Suprapubic skin (tissue), 4 donors: ENCODE data around the gene TJP3. TPM values are rescaled to one million over a fixed set of nuclear protein-coding genes. Genes with fewer than 3 reads are reported as not detected.

ENCODE experiments used
- DNase-seq, 2 donors: peaks; one replicate each; pipeline ENCODE4 v3.0.0-alpha.2; 2019; ENCODE audit warnings: low spot score in 2 of 2
- H3K27ac ChIP-seq: fragments of 200-600 bp; sonication (generic); one replicate; pipeline ENCODE4 v1.5.1; 2019
- H3K27me3 ChIP-seq: fragments of 200-600 bp; sonication (generic); one replicate; pipeline ENCODE4 v1.5.1; 2019
- H3K36me3 ChIP-seq: fragments of 200-600 bp; sonication (generic); one replicate; pipeline ENCODE4 v1.5.1; 2019
- H3K4me1 ChIP-seq: fragments of 200-600 bp; sonication (generic); one replicate; pipeline ENCODE4 v1.5.1; 2019
- H3K4me3 ChIP-seq: fragments of 200-600 bp; sonication (generic); one replicate; pipeline ENCODE4 v1.5.1; 2019; ENCODE audit warnings: mild to moderate bottlenecking
- H3K9me3 ChIP-seq: fragments of 200-600 bp; sonication (generic); one replicate; pipeline ENCODE4 v1.5.1; 2019
- EP300 ChIP-seq: sonication (generic); formaldehyde crosslinking; IDR thresholded peaks from one replicate; pipeline ENCODE4 v1.6.1; 2017; ENCODE audit warnings: antibody characterized with exemption
- POLR2A ChIP-seq, 2 donors: fragments of 450-650 bp; IDR thresholded peaks; one replicate each; pipeline ENCODE4 v1.6.1; 2017; ENCODE audit warnings: antibody characterized with exemption in 2 of 2, mild to moderate bottlenecking in 2 of 2, moderate library complexity in 2 of 2
- POLR2AphosphoS5 ChIP-seq, 3 donors: sonication (generic); formaldehyde crosslinking; IDR thresholded peaks; one replicate each; pipeline ENCODE4 v1.6.1; 2017; ENCODE audit warnings: antibody characterized with exemption in 3 of 3
- WGBS: methylation state at CpG from one replicate; pipeline ENCODE4 v1.1.5; 2018; 5-methylcytosine and 5-hydroxymethylcytosine counted together
- total RNA-seq, 4 donors: library from RNA; depleted of rRNA; stranded (reverse); fragments of >200 nt; gene quantifications; one replicate each; pipeline ENCODE4 v1.1.0, GENCODE V29; 2016
- TF ChIP-seq, protein P1 (sequence below), 2 donors: fragments of 200-600 bp in 1 of 2; fragments of 450-650 bp in 1 of 2; sonication (generic) in 1 of 2; IDR thresholded peaks; one replicate each; pipeline ENCODE4 v1.5.1; 2016 to 2019; ENCODE audit warnings: antibody characterized with exemption in 2 of 2, mild to moderate bottlenecking in 1 of 2, moderate library complexity in 1 of 2

The TJP3 gene
- total RNA-seq, 4 donors from 2014 or later: 11.4 to 28.1 (median 20.1) TPM

DNA sequence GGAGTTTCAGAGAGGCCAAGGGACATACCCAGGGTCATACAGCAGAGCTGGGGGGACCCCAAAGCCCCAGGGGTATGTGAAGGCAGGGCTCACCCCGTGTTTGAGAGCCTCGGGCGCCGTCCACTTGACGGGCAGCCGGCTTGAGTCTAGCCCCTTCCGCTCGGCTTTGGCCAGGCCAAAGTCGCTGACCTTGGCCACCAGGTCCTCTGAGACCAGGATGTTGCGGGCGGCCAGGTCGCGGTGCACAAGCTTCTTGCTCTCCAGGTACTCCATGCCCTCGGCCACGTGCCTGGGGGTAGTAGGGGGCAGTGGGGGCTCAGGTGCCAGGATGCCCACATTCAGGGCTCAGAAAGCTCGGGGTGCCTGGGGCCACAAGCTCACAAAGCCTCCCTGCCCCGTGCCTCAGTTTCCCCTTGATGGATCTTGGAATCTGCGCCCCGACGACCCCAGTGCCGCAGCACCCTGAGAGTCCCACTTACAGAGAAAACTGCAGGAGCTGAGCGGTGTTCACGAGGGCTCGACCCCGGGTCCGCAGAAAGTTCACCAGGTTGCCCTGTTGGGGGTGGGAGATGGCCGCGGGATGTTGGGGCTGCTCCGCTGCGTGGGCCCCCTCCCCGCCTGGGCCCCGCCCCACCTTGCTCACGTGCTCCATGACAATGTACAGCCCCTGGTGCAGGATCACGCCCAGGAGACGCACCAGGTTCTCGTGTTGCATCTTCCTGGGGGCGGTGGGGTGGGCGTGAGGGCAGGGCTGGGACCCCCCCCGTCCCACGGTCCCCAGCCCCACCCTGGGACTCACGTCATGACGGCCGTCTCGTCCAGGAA lies 70.9 kb downstream of the TJP3 start:
- DNase-seq: no peak
- TF ChIP-seq POLR2A (IDR thresholded peaks at IDR 0.05) (no peak), EP300 (no peak), POLR2AphosphoS5 (IDR thresholded peaks at IDR 0.05) (no peak)
- TF ChIP-seq, protein P1, sequence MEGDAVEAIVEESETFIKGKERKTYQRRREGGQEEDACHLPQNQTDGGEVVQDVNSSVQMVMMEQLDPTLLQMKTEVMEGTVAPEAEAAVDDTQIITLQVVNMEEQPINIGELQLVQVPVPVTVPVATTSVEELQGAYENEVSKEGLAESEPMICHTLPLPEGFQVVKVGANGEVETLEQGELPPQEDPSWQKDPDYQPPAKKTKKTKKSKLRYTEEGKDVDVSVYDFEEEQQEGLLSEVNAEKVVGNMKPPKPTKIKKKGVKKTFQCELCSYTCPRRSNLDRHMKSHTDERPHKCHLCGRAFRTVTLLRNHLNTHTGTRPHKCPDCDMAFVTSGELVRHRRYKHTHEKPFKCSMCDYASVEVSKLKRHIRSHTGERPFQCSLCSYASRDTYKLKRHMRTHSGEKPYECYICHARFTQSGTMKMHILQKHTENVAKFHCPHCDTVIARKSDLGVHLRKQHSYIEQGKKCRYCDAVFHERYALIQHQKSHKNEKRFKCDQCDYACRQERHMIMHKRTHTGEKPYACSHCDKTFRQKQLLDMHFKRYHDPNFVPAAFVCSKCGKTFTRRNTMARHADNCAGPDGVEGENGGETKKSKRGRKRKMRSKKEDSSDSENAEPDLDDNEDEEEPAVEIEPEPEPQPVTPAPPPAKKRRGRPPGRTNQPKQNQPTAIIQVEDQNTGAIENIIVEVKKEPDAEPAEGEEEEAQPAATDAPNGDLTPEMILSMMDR (IDR thresholded peaks at IDR 0.05): no peak
- no peak overlapping the region for H3K4me3 ChIP-seq
- no peaks in the 10 kb centered on the region for H3K36me3 ChIP-seq
- peaks cover 22% of the 10 kb centered on the region for H3K9me3 ChIP-seq
- 80% methylated on average over 14 of the region's 44 CpGs for WGBS
- no peaks in the 10 kb centered on the region for H3K4me1 ChIP-seq
- H3K27ac ChIP-seq: no peak overlapping the region
- peaks cover 22% of the 10 kb centered on the region for H3K27me3 ChIP-seq

DNA sequence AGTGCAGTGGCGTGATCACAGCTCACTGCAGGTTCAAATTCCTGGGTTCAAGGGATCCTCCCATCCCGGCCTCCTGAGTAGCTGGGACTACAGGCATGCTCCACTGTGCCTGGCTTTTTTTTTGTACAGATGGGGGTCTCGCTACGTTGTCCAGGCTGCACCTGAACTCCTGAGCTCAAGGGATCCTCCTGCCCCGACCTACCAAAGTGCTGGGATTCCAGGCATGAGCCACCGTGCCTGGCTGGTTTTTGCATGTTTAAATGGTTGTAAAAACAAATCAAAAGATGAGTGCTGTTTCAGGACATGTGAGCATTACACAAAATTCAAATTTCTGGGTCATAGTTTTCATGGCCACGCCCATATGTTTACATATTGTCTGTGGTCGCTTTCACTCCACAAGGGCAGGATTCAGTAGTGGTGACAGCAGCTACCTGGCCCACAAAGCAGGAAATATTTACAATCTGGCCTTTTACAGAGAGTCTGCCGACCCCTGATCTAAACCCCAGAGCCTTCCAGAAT lies 72.7 kb downstream of the TJP3 start:
- Histone ChIP-seq H3K27me3 (peaks cover 39% of the 10 kb centered on the region), H3K4me1 (peaks cover 10% of the 10 kb centered on the region), H3K36me3 (no peaks in the 10 kb centered on the region), H3K27ac (no peak overlapping the region), H3K4me3 (no peak overlapping the region), H3K9me3 (peaks cover 22% of the 10 kb centered on the region)
- 87% methylated on average over 9 of the region's 9 CpGs for WGBS
- TF ChIP-seq EP300: no peak
- TF ChIP-seq POLR2A (IDR thresholded peaks at IDR 0.05): no peak
- no peak for TF ChIP-seq POLR2AphosphoS5 (IDR thresholded peaks at IDR 0.05)
- TF ChIP-seq, protein P1 (IDR thresholded peaks at IDR 0.05): no peak
- DNase-seq: no peak

GRCh38 chr19:3781603-3782002 lies 73.4 kb downstream of the TJP3 start:
- no peak overlapping the region for H3K4me3 ChIP-seq
- 100% methylated on average over 2 of the region's 2 CpGs for WGBS
- H3K27me3 ChIP-seq: peaks cover 46% of the 10 kb centered on the region
- no peak for DNase-seq
- peaks cover 13% of the 10 kb centered on the region for H3K4me1 ChIP-seq
- H3K36me3 ChIP-seq: no peaks in the 10 kb centered on the region
- TF ChIP-seq, protein P1 (IDR thresholded peaks at IDR 0.05): no peak
- TF ChIP-seq EP300 (no peak), POLR2A (IDR thresholded peaks at IDR 0.05) (no peak), POLR2AphosphoS5 (IDR thresholded peaks at IDR 0.05) (no peak)
- H3K9me3 ChIP-seq: peaks cover 22% of the 10 kb centered on the region
- H3K27ac ChIP-seq: no peak overlapping the region

GRCh38 chr19:3782330-3782729 lies 74.1 kb downstream of the TJP3 start:
- H3K27ac ChIP-seq: no peak overlapping the region
- H3K4me1 ChIP-seq: peaks cover 13% of the 10 kb centered on the region
- H3K4me3 ChIP-seq: no peak overlapping the region
- peaks cover 22% of the 10 kb centered on the region for H3K9me3 ChIP-seq
- 97% methylated on average over 1 of the region's 1 CpG for WGBS
- TF ChIP-seq POLR2A (IDR thresholded peaks at IDR 0.05): no peak
- no peak for TF ChIP-seq POLR2AphosphoS5 (IDR thresholded peaks at IDR 0.05)
- TF ChIP-seq EP300: no peak
- TF ChIP-seq, protein P1 (IDR thresholded peaks at IDR 0.05): no peak
- peaks cover 52% of the 10 kb centered on the region for H3K27me3 ChIP-seq
- no peak for DNase-seq
- no peaks in the 10 kb centered on the region for H3K36me3 ChIP-seq

DNA sequence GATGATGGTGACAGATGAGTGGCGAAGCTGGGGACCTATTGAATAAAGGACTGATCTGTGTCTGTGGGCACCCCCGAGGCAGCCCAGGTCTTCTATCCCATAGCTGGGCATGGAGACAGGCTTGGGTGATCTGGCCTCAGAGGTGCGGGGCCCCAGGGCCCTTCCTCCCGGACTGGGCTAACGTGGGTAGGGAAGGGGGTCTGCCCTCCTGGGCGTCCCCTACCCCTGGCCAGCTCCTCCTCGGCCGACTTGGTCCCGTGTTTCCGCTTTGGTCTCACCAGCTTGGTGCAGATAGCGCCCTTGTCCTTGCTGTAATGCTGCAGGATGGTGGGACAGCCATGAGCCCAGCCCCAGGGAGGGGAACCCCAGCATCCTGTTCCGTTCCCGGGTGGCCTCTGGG lies 74.7 kb downstream of the TJP3 start:
- TF ChIP-seq POLR2A (IDR thresholded peaks at IDR 0.05) (no peak), POLR2AphosphoS5 (IDR thresholded peaks at IDR 0.05) (no peak), EP300 (no peak)
- TF ChIP-seq, protein P1 (IDR thresholded peaks at IDR 0.05): no peak
- peaks cover 22% of the 10 kb centered on the region for H3K9me3 ChIP-seq
- no peak overlapping the region for H3K4me3 ChIP-seq
- H3K27me3 ChIP-seq: peaks cover 54% of the 10 kb centered on the region
- 80% methylated on average over 13 of the region's 13 CpGs for WGBS
- H3K27ac ChIP-seq: no peak overlapping the region
- H3K4me1 ChIP-seq: peaks cover 13% of the 10 kb centered on the region
- no peaks in the 10 kb centered on the region for H3K36me3 ChIP-seq
- DNase-seq: no peak
